Endothelial cell of umbilical vein (primary cell): ENCODE measurements around the gene PLA2G4B. TPM values are rescaled to one million over a fixed set of nuclear protein-coding genes. Genes with fewer than 3 reads are reported as not detected.

Source experiments
- BruUV-seq: library from RNA; stranded (reverse); fragments of 400-500 nt; replicated peaks from 2 replicates; lab custom pipeline; 2021; lab: Mats Ljungman, UMichigan
- CTCF ChIA-PET: fragments of 300-600, 350-600 bp; sonication (Branson Sonifier 250); formaldehyde crosslinking; loops from one replicate; lab custom pipeline; 2021; ENCODE audit warnings: antibody characterized with exemption, inconsistent platforms; lab: Charles Lee
- POLR2A ChIA-PET: fragments of 300-600, 350-600 bp; sonication (Branson Sonifier 250); formaldehyde crosslinking; loops from one replicate; lab custom pipeline; 2021; ENCODE audit warnings: antibody characterized with exemption, inconsistent platforms; lab: Charles Lee
- DNase-seq: peaks from one replicate; pipeline ENCODE4 v3.0.0-alpha.2; 2011; ENCODE audit warnings: low read depth, low spot score
- FAIRE-seq: peaks from 2 replicates; lab custom pipeline; 2011; peaks lifted over from hg19 to GRCh38; lab: Jason Lieb, UNC
- H2AFZ ChIP-seq: 2 replicates; pipeline ENCODE4 v1.6.0; 2012; ENCODE audit warnings: low read depth, low read length, control low read depth, inconsistent platforms
- H3K27ac ChIP-seq: 2 replicates; pipeline ENCODE4 v1.5.1; 2011; ENCODE audit warnings: low read depth, mild to moderate bottlenecking, control low read depth, low read length, moderate library complexity; ENCODE audit not compliant: insufficient read depth
- H3K27me3 ChIP-seq, 2 experiments: 2 replicates each; pipeline versions ENCODE4 v1.6.0 to v1.6.1; 2011; ENCODE audit warnings: low read length in 2 of 2, mixed read lengths in 1 of 2; ENCODE audit not compliant: control insufficient read depth in 2 of 2, insufficient read depth in 2 of 2
- H3K36me3 ChIP-seq, 2 experiments: 2 replicates in 1 of 2; 3 replicates in 1 of 2; pipeline ENCODE4 v1.5.1; 2011; ENCODE audit warnings: low read length in 2 of 2, mild to moderate bottlenecking in 1 of 2, moderate library complexity in 1 of 2; ENCODE audit not compliant: control insufficient read depth in 2 of 2, insufficient read depth in 2 of 2; ENCODE audit errors: extremely low read depth in 1 of 2
- H3K4me1 ChIP-seq: 3 replicates; pipeline ENCODE4 v1.5.1; 2011; ENCODE audit warnings: mild to moderate bottlenecking, low read length; ENCODE audit not compliant: control insufficient read depth, insufficient read depth; ENCODE audit errors: extremely low read depth
- H3K4me2 ChIP-seq: 2 replicates; pipeline ENCODE4 v1.6.1; 2011; ENCODE audit warnings: low read length, control low read depth, mixed read lengths; ENCODE audit not compliant: insufficient read depth
- H3K4me3 ChIP-seq, 3 experiments: fragments of 200-600 bp in 1 of 3; sonication (generic), shearing (Covaris generic) in 1 of 3; replicated peaks in 1 of 3; 2 replicates each; pipeline ENCODE4 v1.5.1; 2011 to 2016; ENCODE audit warnings: control low read depth in 3 of 3, low read length in 3 of 3, mild to moderate bottlenecking in 2 of 3, inconsistent platforms in 1 of 3, low read depth in 1 of 3, moderate library complexity in 1 of 3; ENCODE audit not compliant: insufficient read depth in 1 of 3
- H3K79me2 ChIP-seq: 2 replicates; pipeline ENCODE4 v1.6.0; 2012; ENCODE audit warnings: low read length, inconsistent platforms; ENCODE audit not compliant: control insufficient read depth, insufficient read depth
- H3K9ac ChIP-seq: replicated peaks from 2 replicates; pipeline ENCODE3; 2011; ENCODE audit warnings: low read length, control low read depth; ENCODE audit not compliant: insufficient read depth; ENCODE audit errors: extremely low read depth
- H3K9me1 ChIP-seq: replicated peaks from 3 replicates; pipeline ENCODE4 v1.6.0; 2011; ENCODE audit warnings: mild to moderate bottlenecking, low read length; ENCODE audit not compliant: control insufficient read depth, insufficient read depth; ENCODE audit errors: extremely low read depth
- H3K9me3 ChIP-seq: replicated peaks from 2 replicates; pipeline ENCODE4 v1.5.1; 2012; ENCODE audit warnings: low read length, inconsistent platforms; ENCODE audit not compliant: control insufficient read depth, insufficient read depth
- H4K20me1 ChIP-seq: replicated peaks from 2 replicates; pipeline ENCODE3; 2011; ENCODE audit warnings: mild to moderate bottlenecking, low read length; ENCODE audit not compliant: control insufficient read depth, insufficient read depth; ENCODE audit errors: extremely low read depth
- EZH2 ChIP-seq: IDR thresholded peaks from 2 replicates; pipeline ENCODE4 v1.6.1; 2012; ENCODE audit warnings: borderline replicate concordance, low read depth, mild to moderate bottlenecking, moderate library complexity, low read length, inconsistent platforms; ENCODE audit not compliant: severe bottlenecking
- FOS ChIP-seq: IDR thresholded peaks from 2 replicates; pipeline ENCODE4 v1.6.1; 2011; ENCODE audit warnings: mild to moderate bottlenecking, low read length, moderate library complexity, borderline replicate concordance; ENCODE audit not compliant: insufficient read depth
- GATA2 ChIP-seq: IDR thresholded peaks from 2 replicates; pipeline ENCODE4 v1.7.0; 2011; ENCODE audit warnings: low read depth, mild to moderate bottlenecking, moderate library complexity, mixed read lengths, low read length; ENCODE audit not compliant: insufficient read length, insufficient read depth
- JUN ChIP-seq: IDR thresholded peaks from 2 replicates; pipeline ENCODE4 v1.6.1; 2011; ENCODE audit warnings: borderline replicate concordance, low read depth; ENCODE audit not compliant: insufficient read length, insufficient read depth
- MYC ChIP-seq: IDR thresholded peaks from one replicate; pipeline ENCODE4 v1.6.1; 2011; ENCODE audit warnings: mild to moderate bottlenecking, low read depth, low read length
- POLR2A ChIP-seq: IDR thresholded peaks from 2 replicates; pipeline ENCODE4 v1.6.1; 2012; ENCODE audit warnings: low read depth, mild to moderate bottlenecking, control low read depth, low read length
- POLR2AphosphoS5 ChIP-seq: IDR thresholded peaks from 2 replicates; pipeline ENCODE4 v1.6.1; 2012; ENCODE audit warnings: low read depth, mild to moderate bottlenecking, control low read depth, low read length, moderate library complexity; ENCODE audit not compliant: insufficient read depth
- dilution Hi-C: fragments of 300-500 bp; cut with MboI; formaldehyde crosslinking; loops from one replicate; pipeline ENCODE4 v1.15.0; 2019; ENCODE audit warnings: low sequenced_read_pairs; ENCODE audit not compliant: extremely low pct_ligation_motif_present
- intact Hi-C: fragments of 100-400 bp; cut with micrococcal nuclease; formaldehyde crosslinking; loops from one replicate; pipeline ENCODE4 v1.10.0; 2022
- polyA plus RNA-seq, 4 experiments: library from polyadenylated mRNA; depleted of rRNA in 3 of 4; stranded (reverse) in 3 of 4; unstranded in 1 of 4; fragments of >200 nt; gene quantifications; 2 replicates each; pipeline versions ENCODE4 v1.2.1 to v1.2.3, GENCODE V29; 2011 to 2012; ENCODE audit warnings: missing spikeins in 1 of 4
- total RNA-seq: library from RNA; stranded (reverse); gene quantifications from 2 replicates; pipeline ENCODE4 v1.2.3, GENCODE V29; 2021
- TF ChIP-seq, protein P1 (sequence below), 2 donors: IDR thresholded peaks; 1 replicate in 1 of 2; 2 replicates in 1 of 2; pipeline ENCODE4 v1.5.1; 2011; ENCODE audit warnings: low read length in 2 of 2, mild to moderate bottlenecking in 2 of 2, moderate library complexity in 2 of 2, control low read depth in 1 of 2, inconsistent platforms in 1 of 2, low read depth in 1 of 2; ENCODE audit not compliant: insufficient read depth in 1 of 2; ENCODE audit errors: extremely low read depth in 1 of 2
- TF ChIP-seq, protein P2 (sequence below): IDR thresholded peaks from 2 replicates; pipeline ENCODE4 v1.6.1; 2011; ENCODE audit not compliant: insufficient read depth, insufficient read length

PLA2G4B gene
- total and polyA plus RNA-seq, 2 donors (not counting 3 experiments of a cell fraction or from before 2014, with no cell fraction given): 4.0 to 7.9 TPM

DNA sequence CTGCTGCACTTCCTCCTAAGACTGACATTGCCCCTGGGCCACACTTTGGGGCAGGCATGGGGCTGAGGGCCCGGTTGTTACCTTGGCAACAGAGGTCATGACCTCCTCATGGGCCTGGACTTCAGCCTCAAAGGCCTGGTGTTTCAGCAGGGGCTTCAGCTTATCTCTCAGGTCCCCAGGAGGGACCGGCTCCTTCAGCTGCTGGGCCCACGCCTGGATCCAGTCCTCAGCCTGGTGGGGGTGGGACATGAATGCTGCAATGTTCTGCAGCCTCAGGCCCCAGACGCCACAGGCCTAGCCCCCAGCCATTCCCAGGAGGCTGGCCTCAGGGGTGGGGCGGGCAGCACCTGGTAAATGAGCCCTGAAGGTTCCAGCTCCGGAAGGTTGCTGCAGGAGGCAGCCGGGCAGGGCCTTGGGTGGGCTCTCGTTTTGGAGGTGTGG is 27.6 kb downstream of the PLA2G4B start:
- no TSS peak for BruUV-seq
- Histone ChIP-seq H3K9me3 (no peaks in the 10 kb centered on the region), H3K36me3 (peaks cover 5 to 42% of the 10 kb centered on the region in 2 experiments), H3K9me1 (no peaks in the 10 kb centered on the region), H3K4me1 (no peaks in the 10 kb centered on the region), H2AFZ (no peak overlapping the region), H3K27ac (no peak overlapping the region), H3K9ac (no peak overlapping the region), H4K20me1 (no peaks in the 10 kb centered on the region), H3K4me2 (no peak overlapping the region), H3K4me3 (no peak overlapping the region), H3K79me2 (no peaks in the 10 kb centered on the region), H3K27me3 (no peaks in the 10 kb centered on the region)
- no peak for FAIRE-seq
- dilution Hi-C loops: no loop called here
- ChIA-PET POLR2A (no interaction called here), CTCF (no interaction called here)
- no peak for DNase-seq
- intact Hi-C loops: no loop called here
- TF ChIP-seq POLR2A (no peak), EZH2 (no peak), JUN (no peak), FOS (no peak), MYC (no peak), GATA2 (no peak), POLR2AphosphoS5 (no peak)
- TF ChIP-seq, protein P1, sequence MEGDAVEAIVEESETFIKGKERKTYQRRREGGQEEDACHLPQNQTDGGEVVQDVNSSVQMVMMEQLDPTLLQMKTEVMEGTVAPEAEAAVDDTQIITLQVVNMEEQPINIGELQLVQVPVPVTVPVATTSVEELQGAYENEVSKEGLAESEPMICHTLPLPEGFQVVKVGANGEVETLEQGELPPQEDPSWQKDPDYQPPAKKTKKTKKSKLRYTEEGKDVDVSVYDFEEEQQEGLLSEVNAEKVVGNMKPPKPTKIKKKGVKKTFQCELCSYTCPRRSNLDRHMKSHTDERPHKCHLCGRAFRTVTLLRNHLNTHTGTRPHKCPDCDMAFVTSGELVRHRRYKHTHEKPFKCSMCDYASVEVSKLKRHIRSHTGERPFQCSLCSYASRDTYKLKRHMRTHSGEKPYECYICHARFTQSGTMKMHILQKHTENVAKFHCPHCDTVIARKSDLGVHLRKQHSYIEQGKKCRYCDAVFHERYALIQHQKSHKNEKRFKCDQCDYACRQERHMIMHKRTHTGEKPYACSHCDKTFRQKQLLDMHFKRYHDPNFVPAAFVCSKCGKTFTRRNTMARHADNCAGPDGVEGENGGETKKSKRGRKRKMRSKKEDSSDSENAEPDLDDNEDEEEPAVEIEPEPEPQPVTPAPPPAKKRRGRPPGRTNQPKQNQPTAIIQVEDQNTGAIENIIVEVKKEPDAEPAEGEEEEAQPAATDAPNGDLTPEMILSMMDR (IDR thresholded peaks at IDR 0.05; ENCODE audit: extremely low read depth in 1 of 2, insufficient read depth in 1 of 2, low read depth in 1 of 2, low read length in 2 of 2): no peak
- TF ChIP-seq, protein P2, sequence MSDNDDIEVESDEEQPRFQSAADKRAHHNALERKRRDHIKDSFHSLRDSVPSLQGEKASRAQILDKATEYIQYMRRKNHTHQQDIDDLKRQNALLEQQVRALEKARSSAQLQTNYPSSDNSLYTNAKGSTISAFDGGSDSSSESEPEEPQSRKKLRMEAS: no peak
